IPS-15b (cell line): ENCODE measurements around the gene MT1M.
"Not testable (repeated sequence)": the region's sequence is repeated elsewhere in the genome, so short reads cannot be mapped to it uniquely, and the experiment has no call there.

Experiments used
- H3K27me3 ChIP-seq: one replicate; pipeline ENCODE4 v1.6.1; 2013; ENCODE audit warnings: low read length; ENCODE audit not compliant: control insufficient read depth, insufficient read depth
- H3K36me3 ChIP-seq: one replicate; pipeline ENCODE4 v1.6.1; 2013; ENCODE audit warnings: low read length; ENCODE audit not compliant: control insufficient read depth, insufficient read depth
- H3K4me1 ChIP-seq: one replicate; pipeline ENCODE4 v1.6.1; 2013; ENCODE audit warnings: mild to moderate bottlenecking, low read length; ENCODE audit not compliant: control insufficient read depth, insufficient read depth
- H3K4me3 ChIP-seq: one replicate; pipeline ENCODE4 v1.5.1; 2013; ENCODE audit warnings: low read depth, low read length
- H3K9ac ChIP-seq: one replicate; pipeline ENCODE4 v1.6.1; 2013; ENCODE audit warnings: low read depth, mild to moderate bottlenecking, low read length
- H3K9me3 ChIP-seq: one replicate; pipeline ENCODE4 v1.6.1; 2013; ENCODE audit warnings: mild to moderate bottlenecking, low read length; ENCODE audit not compliant: control insufficient read depth, insufficient read depth

The MT1M gene

GRCh38 chr16:56623184-56623583 lies 9.3 kb upstream of the MT1M start:
- not testable (repeated sequence) for H3K9ac ChIP-seq, H3K4me3 ChIP-seq, H3K9me3 ChIP-seq, H3K36me3 ChIP-seq
- peaks cover 86% of the 10 kb centered on the region for H3K27me3 ChIP-seq
- H3K4me1 ChIP-seq, result peaks cover 14% of the 10 kb centered on the region

GRCh38 chr16:56623637-56624036 lies 8.8 kb upstream of the MT1M start:
- peaks cover 14% of the 10 kb centered on the region for H3K4me1 ChIP-seq
- peaks cover 86% of the 10 kb centered on the region for H3K27me3 ChIP-seq
- H3K4me3 ChIP-seq, result no peak overlapping the region
- no peaks in the 10 kb centered on the region for H3K36me3 ChIP-seq
- no peak overlapping the region for H3K9ac ChIP-seq
- H3K9me3 ChIP-seq, result no peaks in the 10 kb centered on the region

- no peaks in the 10 kb centered on the region for H3K9me3 ChIP-seq
- peak within 1 kb of the TSS; percentile 67 for H3K4me3 ChIP-seq
- H3K27me3 ChIP-seq, result peaks cover 86% of the 10 kb centered on the region
- no peaks in the 10 kb centered on the region for H3K36me3 ChIP-seq
- H3K4me1 ChIP-seq, result peaks cover 14% of the 10 kb centered on the region
- H3K9ac ChIP-seq, result peak within 1 kb of the TSS; percentile 24
Observed at GRCh38 chr16:56625140-56625942, 7.1 kb upstream of the MT1M start, which contains the start of gene MT1E. TSS of gene MT1E (plus strand) at chr16:56625781. CDS start at chr16:56625852, 71 bp downstream.

- Histone ChIP-seq H3K9ac (no peak overlapping the region), H3K36me3 (no peaks in the 10 kb centered on the region), H3K4me1 (peaks cover 14% of the 10 kb centered on the region), H3K27me3 (peaks cover 91% of the 10 kb centered on the region), H3K9me3 (no peaks in the 10 kb centered on the region), H3K4me3 (peak overlapping the region; percentile 67)
Observed at GRCh38 chr16:56625943-56626654, 6.4 kb upstream of the MT1M start.

GRCh38 chr16:56626685-56627084 lies 5.8 kb upstream of the MT1M start:
- Histone ChIP-seq H3K27me3 (peaks cover 93% of the 10 kb centered on the region), H3K36me3 (no peaks in the 10 kb centered on the region), H3K9ac (no peak overlapping the region), H3K4me3 (peak overlapping the region; percentile 67), H3K4me1 (peaks cover 8% of the 10 kb centered on the region), H3K9me3 (no peaks in the 10 kb centered on the region)

- H3K9me3 ChIP-seq, result no peaks in the 10 kb centered on the region
- peaks cover 3% of the 10 kb centered on the region for H3K4me1 ChIP-seq
- H3K27me3 ChIP-seq, result peaks cover 96% of the 10 kb centered on the region
- H3K36me3 ChIP-seq, result no peaks in the 10 kb centered on the region
- no peak overlapping the region for H3K4me3 ChIP-seq
- H3K9ac ChIP-seq, result no peak overlapping the region
Observed at GRCh38 chr16:56628486-56629350, 3.7 kb upstream of the MT1M start.

GRCh38 chr16:56629531-56629930 lies 2.9 kb upstream of the MT1M start:
- Histone ChIP-seq H3K4me1 (peaks cover 3% of the 10 kb centered on the region), H3K9ac (no peak overlapping the region), H3K27me3 (peaks cover 96% of the 10 kb centered on the region), H3K4me3 (no peak overlapping the region), H3K36me3 (no peaks in the 10 kb centered on the region), H3K9me3 (no peaks in the 10 kb centered on the region)

- no peaks in the 10 kb centered on the region for H3K9me3 ChIP-seq
- no peak overlapping the region for H3K9ac ChIP-seq
- peaks cover 3% of the 10 kb centered on the region for H3K4me1 ChIP-seq
- H3K27me3 ChIP-seq, result peaks cover 96% of the 10 kb centered on the region
- H3K4me3 ChIP-seq, result peak overlapping the region; percentile 14
- no peaks in the 10 kb centered on the region for H3K36me3 ChIP-seq
Observed at GRCh38 chr16:56630134-56630533, 2.3 kb upstream of the MT1M start.

GRCh38 chr16:56631197-56631596 lies 1.3 kb upstream of the MT1M start:
- Histone ChIP-seq H3K4me3 (no peak overlapping the region), H3K9ac (no peak overlapping the region), H3K36me3 (no peaks in the 10 kb centered on the region), H3K9me3 (no peaks in the 10 kb centered on the region), H3K4me1 (no peaks in the 10 kb centered on the region), H3K27me3 (peaks cover 96% of the 10 kb centered on the region)

GRCh38 chr16:56631832-56632155 lies 665 bp upstream of the MT1M start:
- Histone ChIP-seq H3K36me3 (no peaks in the 10 kb centered on the region), H3K4me1 (no peaks in the 10 kb centered on the region), H3K9me3 (no peaks in the 10 kb centered on the region), H3K4me3 (peak overlapping the region; percentile 43), H3K9ac (no peak overlapping the region), H3K27me3 (peaks cover 96% of the 10 kb centered on the region)

GRCh38 chr16:56632848-56633365 lies 448 bp downstream of the MT1M start:
- peaks cover 99% of the 10 kb centered on the region for H3K27me3 ChIP-seq
- peak overlapping the region; percentile 43 for H3K4me3 ChIP-seq
- H3K9me3 ChIP-seq, result no peaks in the 10 kb centered on the region
- no peaks in the 10 kb centered on the region for H3K4me1 ChIP-seq
- H3K9ac ChIP-seq, result no peak overlapping the region
- no peaks in the 10 kb centered on the region for H3K36me3 ChIP-seq
